ENCODE data around the gene CDCA7L.
"Not testable (repeated sequence)": the region's sequence is repeated elsewhere in the genome, so short reads cannot be mapped to it uniquely, and the experiment has no call there.

Gene CDCA7L

DNA sequence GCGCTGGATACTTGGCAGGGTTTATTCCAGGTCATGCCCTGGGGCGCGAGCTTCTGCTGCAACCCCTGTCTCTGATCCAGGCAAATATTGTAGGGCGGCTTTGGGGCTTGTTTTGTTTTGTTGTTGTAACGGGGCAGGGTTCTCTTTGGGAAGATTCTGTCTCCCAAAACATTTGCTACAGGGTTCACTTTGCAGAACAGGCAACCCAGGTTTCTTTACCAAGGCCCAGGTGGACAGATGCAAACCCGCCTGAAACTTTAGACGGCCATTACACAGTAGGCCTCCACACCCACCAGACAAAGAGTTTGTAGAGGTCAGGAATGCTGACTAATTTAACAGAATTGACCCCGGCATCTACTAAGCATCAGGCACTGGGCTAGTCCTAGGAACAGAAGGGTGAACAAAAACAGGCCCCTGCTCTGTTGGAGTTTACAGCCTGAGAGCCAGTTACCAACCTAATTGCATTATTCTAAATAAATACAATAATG lies 567 bp upstream of the CDCA7L start:
- Histone ChIP-seq H3K9ac (ENCODE audit: low read depth in 1 of 2, low read length in 2 of 2) (peak overlapping the region in 1 of 2 donors; percentile 71), H3K9me3 (ENCODE audit: control insufficient read depth in 2 of 2, low read length in 2 of 2) (no peaks in the 10 kb centered on the region), H3K27ac (ENCODE audit: low read depth in 2 of 2, low read length in 2 of 2) (peak overlapping the region in 1 of 2 donors; percentile 86), H3K4me3 (ENCODE audit: low read length in 2 of 2) (peak overlapping the region; percentile 62 to 92), H3K4me1 (ENCODE audit: control insufficient read depth in 2 of 2, insufficient read depth in 2 of 2, low read length in 2 of 2) (peaks cover 10 to 36% of the 10 kb centered on the region in 2 donors), H3K36me3 (ENCODE audit: control insufficient read depth in 2 of 2, insufficient read depth in 2 of 2, low read length in 2 of 2) (no peaks in the 10 kb centered on the region), H3K27me3 (ENCODE audit: control insufficient read depth in 2 of 2, insufficient read depth in 2 of 2, low read length in 2 of 2) (no peaks in the 10 kb centered on the region)

DNA sequence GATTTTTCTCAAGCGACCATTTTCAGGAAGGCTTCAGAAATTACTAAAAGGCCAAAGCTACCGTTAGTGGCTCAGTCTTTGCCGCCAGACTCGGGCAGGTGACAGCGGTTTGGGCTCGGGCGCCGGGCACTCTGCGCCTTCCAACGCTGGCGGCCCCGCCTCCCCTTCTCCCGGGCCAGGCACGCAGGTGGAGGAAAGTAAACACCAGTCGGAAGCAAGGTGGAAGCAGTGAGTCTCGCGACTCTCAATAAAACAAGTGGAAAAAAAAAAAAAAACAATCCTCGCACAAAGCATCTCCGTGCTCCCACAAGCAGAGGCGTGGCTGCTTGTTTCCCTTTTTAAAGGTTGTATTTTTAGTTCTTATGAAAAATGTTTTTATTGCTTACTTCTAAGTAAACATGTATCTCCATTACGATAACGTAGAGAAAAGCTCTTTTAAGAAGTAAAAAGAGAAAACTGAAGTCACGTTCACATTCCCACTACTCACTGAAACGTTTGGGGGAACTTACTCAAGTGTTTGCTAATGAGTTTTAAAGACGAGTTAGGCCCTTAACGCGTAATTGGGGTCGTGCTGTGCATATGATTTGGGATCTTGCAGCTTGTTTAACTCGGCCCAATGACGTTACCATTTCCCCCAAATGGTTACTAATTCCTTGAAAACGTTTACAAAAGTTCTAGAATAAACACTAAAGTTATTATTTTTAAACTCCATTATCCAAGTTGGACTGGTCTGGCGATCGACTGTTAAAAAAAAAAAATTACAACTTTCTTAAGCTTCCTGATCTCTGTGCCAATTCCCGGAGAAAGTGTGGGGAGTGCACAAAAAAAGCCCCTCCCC lies 864 bp downstream of the CDCA7L start:
- Histone ChIP-seq H3K4me1 (ENCODE audit: control insufficient read depth in 2 of 2, insufficient read depth in 2 of 2, low read length in 2 of 2) (peaks cover 10 to 36% of the 10 kb centered on the region in 2 donors), H3K4me3 (ENCODE audit: low read length in 2 of 2) (peak overlapping the region; percentile 62 to 92), H3K27ac (ENCODE audit: low read depth in 2 of 2, low read length in 2 of 2) (peak overlapping the region; percentile 86 to 87)

DNA sequence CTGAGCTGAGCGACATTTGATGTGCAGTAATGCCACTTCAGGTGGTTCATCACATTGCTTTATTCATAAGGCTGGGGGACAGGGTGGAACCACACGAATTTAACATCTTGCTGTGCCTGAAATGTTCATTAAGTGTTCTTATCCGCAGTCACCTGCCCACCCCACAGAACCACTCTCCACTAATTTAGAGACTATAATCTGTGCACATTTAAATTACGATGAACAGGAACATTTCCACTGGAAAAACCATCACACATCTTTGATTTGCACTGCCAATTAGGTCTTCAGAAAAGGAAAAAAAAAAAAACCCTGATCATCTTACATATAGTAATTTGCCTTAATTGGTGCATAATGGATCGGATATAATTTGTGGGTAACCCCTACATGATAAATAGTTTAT lies 2.3 kb downstream of the CDCA7L start:
- H3K4me1 ChIP-seq (ENCODE audit: control insufficient read depth in 2 of 2, insufficient read depth in 2 of 2, low read length in 2 of 2): peaks cover 10 to 36% of the 10 kb centered on the region in 2 donors
- no peaks in the 10 kb centered on the region for H3K27me3 ChIP-seq (ENCODE audit: control insufficient read depth in 2 of 2, insufficient read depth in 2 of 2, low read length in 2 of 2)
- peak overlapping the region in 1 of 2 donors; percentile 1 for H3K4me3 ChIP-seq (ENCODE audit: low read length in 2 of 2)
- no peaks in the 10 kb centered on the region for H3K36me3 ChIP-seq (ENCODE audit: control insufficient read depth in 2 of 2, insufficient read depth in 2 of 2, low read length in 2 of 2)
- no peak overlapping the region for H3K27ac ChIP-seq (ENCODE audit: low read depth in 2 of 2, low read length in 2 of 2)
- no peaks in the 10 kb centered on the region for H3K9me3 ChIP-seq (ENCODE audit: control insufficient read depth in 2 of 2, low read length in 2 of 2)
- no peak overlapping the region for H3K9ac ChIP-seq (ENCODE audit: low read depth in 1 of 2, low read length in 2 of 2)

More for the DNA sequence above, 864 bp downstream of the CDCA7L start:
- no peaks in the 10 kb centered on the region for H3K9me3 ChIP-seq (ENCODE audit: control insufficient read depth in 2 of 2, low read length in 2 of 2)
- no peaks in the 10 kb centered on the region for H3K27me3 ChIP-seq (ENCODE audit: control insufficient read depth in 2 of 2, insufficient read depth in 2 of 2, low read length in 2 of 2)
- no peaks in the 10 kb centered on the region for H3K36me3 ChIP-seq (ENCODE audit: control insufficient read depth in 2 of 2, insufficient read depth in 2 of 2, low read length in 2 of 2)
- H3K9ac ChIP-seq (ENCODE audit: low read depth in 1 of 2, low read length in 2 of 2): peak overlapping the region; percentile 71 to 78

DNA sequence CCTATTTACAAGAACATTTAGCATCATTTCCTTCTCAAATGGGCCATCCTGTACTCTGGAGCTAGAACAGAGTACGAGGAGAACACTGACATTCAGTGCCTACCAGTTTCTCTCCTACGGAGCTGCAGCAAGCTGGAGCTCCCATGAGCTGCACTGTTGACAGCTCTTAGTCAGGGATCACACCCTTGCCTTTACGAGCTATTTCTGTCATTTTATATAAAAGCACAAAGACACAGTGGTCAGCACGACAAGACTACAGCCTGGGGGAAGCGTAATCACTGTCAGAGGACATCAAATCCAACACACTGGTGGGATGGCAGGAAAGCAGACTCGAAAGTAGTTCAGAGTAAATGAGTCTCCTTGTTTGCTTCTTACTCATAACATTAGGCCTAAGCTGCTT lies 2.7 kb downstream of the CDCA7L start:
- Histone ChIP-seq H3K9me3 (ENCODE audit: control insufficient read depth in 2 of 2, low read length in 2 of 2) (no peaks in the 10 kb centered on the region), H3K4me1 (ENCODE audit: control insufficient read depth in 2 of 2, insufficient read depth in 2 of 2, low read length in 2 of 2) (peaks cover 10 to 34% of the 10 kb centered on the region in 2 donors), H3K9ac (ENCODE audit: low read depth in 1 of 2, low read length in 2 of 2) (no peak overlapping the region), H3K27me3 (ENCODE audit: control insufficient read depth in 2 of 2, insufficient read depth in 2 of 2, low read length in 2 of 2) (no peaks in the 10 kb centered on the region), H3K27ac (ENCODE audit: low read depth in 2 of 2, low read length in 2 of 2) (no peak overlapping the region), H3K4me3 (ENCODE audit: low read length in 2 of 2) (peak overlapping the region in 1 of 2 donors; percentile 1), H3K36me3 (ENCODE audit: control insufficient read depth in 2 of 2, insufficient read depth in 2 of 2, low read length in 2 of 2) (no peaks in the 10 kb centered on the region)

DNA sequence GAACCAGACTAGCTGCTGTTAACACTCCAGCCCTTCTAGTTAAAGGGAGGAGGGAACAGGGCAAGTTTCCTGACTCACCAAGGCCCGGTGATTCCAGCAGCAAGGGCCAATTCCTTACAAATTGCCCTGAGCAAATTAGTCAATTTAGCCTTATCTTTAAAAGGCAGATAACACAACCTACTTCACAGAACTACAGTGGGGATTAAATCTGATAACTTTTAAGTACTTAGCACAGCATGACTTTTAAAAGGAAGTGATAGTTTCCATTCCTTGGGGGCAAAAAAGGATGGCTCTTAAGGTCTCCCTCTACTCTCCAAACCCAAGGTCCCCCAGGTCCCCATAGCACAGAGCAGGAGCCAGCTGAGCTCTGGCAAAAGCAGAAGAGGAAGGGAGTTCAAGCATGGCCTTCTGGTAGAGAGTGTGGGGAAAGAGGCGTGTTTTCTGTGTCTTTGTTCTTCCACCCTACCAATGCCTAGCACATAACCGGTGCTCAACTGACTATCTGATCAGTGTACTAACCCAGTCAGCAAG lies 4.0 kb downstream of the CDCA7L start:
- Histone ChIP-seq H3K36me3 (ENCODE audit: control insufficient read depth in 2 of 2, insufficient read depth in 2 of 2, low read length in 2 of 2) (no peaks in the 10 kb centered on the region), H3K9ac (ENCODE audit: low read depth in 1 of 2, low read length in 2 of 2) (no peak overlapping the region), H3K9me3 (ENCODE audit: control insufficient read depth in 2 of 2, low read length in 2 of 2) (no peaks in the 10 kb centered on the region), H3K4me3 (ENCODE audit: low read length in 2 of 2) (no peak overlapping the region), H3K27ac (ENCODE audit: low read depth in 2 of 2, low read length in 2 of 2) (no peak overlapping the region), H3K27me3 (ENCODE audit: control insufficient read depth in 2 of 2, insufficient read depth in 2 of 2, low read length in 2 of 2) (no peaks in the 10 kb centered on the region), H3K4me1 (ENCODE audit: control insufficient read depth in 2 of 2, insufficient read depth in 2 of 2, low read length in 2 of 2) (peaks cover 10 to 26% of the 10 kb centered on the region in 2 donors)

DNA sequence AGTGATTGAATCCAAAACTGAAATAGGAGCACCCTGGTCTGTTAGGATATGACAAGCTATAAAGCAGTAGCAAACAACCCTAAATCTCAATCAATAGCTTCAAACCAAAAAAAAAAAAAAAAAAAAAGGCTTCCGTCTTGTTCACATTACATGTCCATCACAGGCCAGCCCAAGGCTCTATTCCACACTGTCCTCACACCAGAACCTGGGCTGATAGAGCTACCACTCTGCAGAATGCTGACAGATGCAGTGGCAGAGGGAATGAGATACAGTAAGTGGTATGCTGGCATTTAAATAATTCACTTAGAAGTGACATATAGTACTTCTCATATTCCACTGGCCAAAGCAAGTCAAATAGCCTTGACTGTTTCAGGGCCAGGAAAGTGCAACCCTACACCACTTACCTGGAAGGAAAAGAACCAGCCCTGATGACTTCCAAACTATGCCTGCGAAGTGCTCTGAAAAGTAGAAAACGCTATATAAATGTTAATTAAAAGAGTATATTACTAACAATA lies 5.8 kb downstream of the CDCA7L start:
- Histone ChIP-seq H3K27me3 (ENCODE audit: control insufficient read depth in 2 of 2, insufficient read depth in 2 of 2, low read length in 2 of 2) (no peaks in the 10 kb centered on the region), H3K4me1 (ENCODE audit: control insufficient read depth in 2 of 2, insufficient read depth in 2 of 2, low read length in 2 of 2) (peaks cover 8 to 17% of the 10 kb centered on the region in 2 donors), H3K27ac (ENCODE audit: low read depth in 2 of 2, low read length in 2 of 2) (no peak overlapping the region), H3K36me3 (ENCODE audit: control insufficient read depth in 2 of 2, insufficient read depth in 2 of 2, low read length in 2 of 2) (no peaks in the 10 kb centered on the region), H3K9ac (ENCODE audit: low read depth in 1 of 2, low read length in 2 of 2) (no peak overlapping the region), H3K4me3 (ENCODE audit: low read length in 2 of 2) (no peak overlapping the region), H3K9me3 (ENCODE audit: control insufficient read depth in 2 of 2, low read length in 2 of 2) (no peaks in the 10 kb centered on the region)

DNA sequence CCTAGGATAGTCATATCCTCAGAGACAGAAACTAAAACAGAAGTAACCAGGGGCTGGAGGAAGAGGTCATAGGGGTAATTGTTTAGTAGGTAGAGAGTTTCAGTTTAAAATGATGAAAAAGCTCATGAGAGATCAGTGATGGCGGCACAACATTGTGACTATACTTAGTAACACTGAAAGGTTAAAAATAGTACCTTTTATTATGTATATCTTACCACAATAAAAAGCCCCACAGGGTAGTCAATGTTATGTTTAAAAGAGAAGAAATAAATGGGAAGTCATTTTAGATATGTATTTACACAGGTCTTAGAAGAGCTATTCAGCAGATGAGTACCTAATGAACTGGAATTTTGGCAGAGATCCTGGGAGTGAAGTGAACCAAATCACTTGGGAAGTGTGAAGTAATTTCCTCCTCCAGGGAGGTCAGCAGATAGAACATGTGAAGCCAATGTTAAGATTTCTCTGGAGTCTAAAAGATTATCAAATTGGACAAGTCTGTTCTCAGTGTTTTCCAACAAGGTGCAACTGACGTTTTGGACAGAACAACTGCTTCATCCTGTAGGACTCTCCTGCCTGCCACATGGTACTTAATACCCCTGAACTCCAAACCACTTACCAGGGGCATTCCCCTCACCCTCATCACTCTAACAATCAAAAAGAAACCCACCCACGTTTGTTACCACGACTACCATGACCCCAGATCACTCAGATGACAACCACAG lies 6.4 kb downstream of the CDCA7L start:
- H3K9me3 ChIP-seq (ENCODE audit: control insufficient read depth in 2 of 2, low read length in 2 of 2): no peaks in the 10 kb centered on the region
- no peak overlapping the region for H3K4me3 ChIP-seq (ENCODE audit: low read length in 2 of 2)
- H3K27me3 ChIP-seq (ENCODE audit: control insufficient read depth in 2 of 2, insufficient read depth in 2 of 2, low read length in 2 of 2): no peaks in the 10 kb centered on the region
- H3K36me3 ChIP-seq (ENCODE audit: control insufficient read depth in 2 of 2, insufficient read depth in 2 of 2, low read length in 2 of 2): no peaks in the 10 kb centered on the region
- no peak overlapping the region for H3K9ac ChIP-seq (ENCODE audit: low read depth in 1 of 2, low read length in 2 of 2)
- H3K4me1 ChIP-seq (ENCODE audit: control insufficient read depth in 2 of 2, insufficient read depth in 2 of 2, low read length in 2 of 2): peaks cover 5 to 17% of the 10 kb centered on the region in 2 donors
- no peak overlapping the region for H3K27ac ChIP-seq (ENCODE audit: low read depth in 2 of 2, low read length in 2 of 2)

DNA sequence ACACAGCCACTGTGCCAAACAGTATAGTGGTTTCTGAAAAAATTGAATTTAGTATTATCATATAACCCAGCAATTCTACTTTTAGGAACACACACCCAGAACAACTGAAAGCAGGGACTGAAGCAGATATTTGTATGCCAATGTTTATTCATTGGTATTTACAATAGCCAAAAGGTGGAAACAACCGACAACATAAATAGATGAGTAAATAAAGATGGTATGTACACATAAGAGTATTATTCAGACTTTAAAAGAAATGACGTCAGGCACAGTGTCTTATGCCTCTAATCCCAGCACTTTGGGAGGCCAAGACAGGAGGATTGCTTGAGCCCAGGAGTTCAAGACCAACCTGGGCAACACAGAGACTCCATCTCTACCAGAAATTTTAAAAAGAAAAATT lies 7.2 kb downstream of the CDCA7L start:
- Histone ChIP-seq H3K27ac (ENCODE audit: low read depth in 2 of 2, low read length in 2 of 2) (no peak overlapping the region), H3K9ac (ENCODE audit: low read depth in 1 of 2, low read length in 2 of 2) (no peak overlapping the region), H3K27me3 (ENCODE audit: control insufficient read depth in 2 of 2, insufficient read depth in 2 of 2, low read length in 2 of 2) (no peaks in the 10 kb centered on the region), H3K36me3 (ENCODE audit: control insufficient read depth in 2 of 2, insufficient read depth in 2 of 2, low read length in 2 of 2) (no peaks in the 10 kb centered on the region), H3K4me1 (ENCODE audit: control insufficient read depth in 2 of 2, insufficient read depth in 2 of 2, low read length in 2 of 2) (peaks cover 4 to 15% of the 10 kb centered on the region in 2 donors), H3K9me3 (ENCODE audit: control insufficient read depth in 2 of 2, low read length in 2 of 2) (no peaks in the 10 kb centered on the region), H3K4me3 (ENCODE audit: low read length in 2 of 2) (no peak overlapping the region)

DNA sequence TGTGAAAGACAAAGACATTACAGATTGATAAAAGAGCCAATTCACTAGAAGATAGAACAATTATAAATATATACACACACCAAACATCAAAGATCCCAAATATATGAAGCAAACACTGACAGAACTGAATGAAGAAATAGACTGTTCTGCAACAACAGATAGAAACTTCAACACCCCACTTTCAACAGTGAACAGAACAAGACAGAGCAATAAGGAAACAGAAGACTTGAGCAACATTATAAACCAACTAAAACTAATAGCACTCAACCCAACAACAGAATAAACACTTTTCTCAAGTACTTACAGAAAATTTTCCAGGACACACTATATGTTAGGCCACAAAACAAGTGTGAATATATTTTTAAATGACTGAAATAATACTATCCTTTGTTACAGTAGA lies 10.9 kb downstream of the CDCA7L start:
- Histone ChIP-seq H3K27me3 (ENCODE audit: control insufficient read depth in 2 of 2, insufficient read depth in 2 of 2, low read length in 2 of 2) (no peaks in the 10 kb centered on the region), H3K4me1 (ENCODE audit: control insufficient read depth in 2 of 2, insufficient read depth in 2 of 2, low read length in 2 of 2) (no peaks in the 10 kb centered on the region), H3K9ac (ENCODE audit: low read depth in 1 of 2, low read length in 2 of 2) (no peak overlapping the region), H3K27ac (ENCODE audit: low read depth in 2 of 2, low read length in 2 of 2) (no peak overlapping the region), H3K36me3 (ENCODE audit: control insufficient read depth in 2 of 2, insufficient read depth in 2 of 2, low read length in 2 of 2) (no peaks in the 10 kb centered on the region), H3K9me3 (ENCODE audit: control insufficient read depth in 2 of 2, low read length in 2 of 2) (no peaks in the 10 kb centered on the region), H3K4me3 (ENCODE audit: low read length in 2 of 2) (no peak overlapping the region)

DNA sequence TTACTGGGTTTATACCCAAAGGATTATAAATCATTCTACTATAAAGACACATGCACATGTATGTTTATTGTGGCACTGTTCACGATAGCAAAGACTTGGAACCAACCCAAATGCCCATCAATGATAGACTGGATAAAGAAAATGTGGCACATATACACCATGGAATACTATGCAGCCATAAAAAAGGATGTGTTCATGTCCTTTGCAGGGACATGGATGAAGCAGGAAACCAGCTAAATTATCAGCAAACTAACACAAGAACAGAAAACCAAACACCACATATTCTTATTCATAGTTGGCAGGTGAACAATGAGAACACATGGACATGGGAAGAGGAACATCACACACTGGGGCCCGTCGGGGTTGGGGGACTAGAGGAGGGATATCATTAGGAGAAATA lies 12.4 kb downstream of the CDCA7L start:
- H3K4me1 ChIP-seq (ENCODE audit: control insufficient read depth in 2 of 2, insufficient read depth in 2 of 2, low read length in 2 of 2); H3K4me3 ChIP-seq (ENCODE audit: low read length in 2 of 2); H3K9ac ChIP-seq (ENCODE audit: low read depth in 1 of 2, low read length in 2 of 2); H3K36me3 ChIP-seq (ENCODE audit: control insufficient read depth in 2 of 2, insufficient read depth in 2 of 2, low read length in 2 of 2); H3K9me3 ChIP-seq (ENCODE audit: control insufficient read depth in 2 of 2, low read length in 2 of 2); H3K27me3 ChIP-seq (ENCODE audit: control insufficient read depth in 2 of 2, insufficient read depth in 2 of 2, low read length in 2 of 2); H3K27ac ChIP-seq (ENCODE audit: low read depth in 2 of 2, low read length in 2 of 2): not testable (repeated sequence)
